Activated T-cell treated with anti-CD3 and anti-CD28 coated beads, Interleukin-2, amount 50 U/mL, for 1 hour (primary cell): Measurements from ENCODE around the gene DDX47.
"Not testable (repeated sequence)": the region's sequence is repeated elsewhere in the genome, so short reads cannot be mapped to it uniquely, and the experiment has no call there.

Experiments
- DNase-seq: peaks from one replicate; pipeline ENCODE4 v3.0.0-alpha.2; 2020

The DDX47 gene

DNA sequence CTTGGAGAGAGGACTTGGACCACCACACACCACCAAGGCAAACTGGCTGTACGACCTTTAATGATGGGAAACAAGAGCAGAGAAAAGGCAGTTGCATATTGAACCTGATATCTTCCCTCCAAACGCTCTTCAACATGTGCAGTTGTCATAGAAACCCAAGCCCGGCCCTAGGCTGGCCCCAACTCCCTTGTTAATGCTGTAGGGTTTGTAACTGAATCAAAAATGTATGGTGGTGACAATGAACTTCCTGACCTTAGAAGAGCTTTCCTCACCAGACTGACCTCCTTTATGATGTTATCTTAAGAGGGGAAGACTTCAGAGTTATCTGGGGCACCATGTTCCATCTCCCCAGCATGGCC, 15.4 kb upstream of the DDX47 start:
- DNase-seq = no peak

DNA sequence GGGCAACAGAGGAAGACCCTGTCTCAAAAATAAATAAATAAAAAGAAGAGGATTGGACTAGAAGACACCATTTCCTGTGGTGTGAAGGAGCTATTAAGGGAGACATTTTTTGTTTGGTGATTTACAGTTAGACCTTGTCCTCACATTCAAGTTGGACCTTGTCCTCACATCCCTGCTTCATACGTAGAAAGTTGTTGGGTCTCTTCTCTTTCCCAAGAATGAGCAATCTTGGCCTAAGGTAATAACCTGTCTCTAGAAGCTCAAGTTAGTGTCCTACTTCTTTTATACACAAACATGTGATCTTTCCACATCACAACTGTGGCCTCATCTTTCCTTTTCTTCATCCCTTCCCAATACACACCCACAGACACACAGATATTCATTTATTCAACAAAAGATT, 14.7 kb upstream of the DDX47 start:
- DNase-seq = no peak

DNA sequence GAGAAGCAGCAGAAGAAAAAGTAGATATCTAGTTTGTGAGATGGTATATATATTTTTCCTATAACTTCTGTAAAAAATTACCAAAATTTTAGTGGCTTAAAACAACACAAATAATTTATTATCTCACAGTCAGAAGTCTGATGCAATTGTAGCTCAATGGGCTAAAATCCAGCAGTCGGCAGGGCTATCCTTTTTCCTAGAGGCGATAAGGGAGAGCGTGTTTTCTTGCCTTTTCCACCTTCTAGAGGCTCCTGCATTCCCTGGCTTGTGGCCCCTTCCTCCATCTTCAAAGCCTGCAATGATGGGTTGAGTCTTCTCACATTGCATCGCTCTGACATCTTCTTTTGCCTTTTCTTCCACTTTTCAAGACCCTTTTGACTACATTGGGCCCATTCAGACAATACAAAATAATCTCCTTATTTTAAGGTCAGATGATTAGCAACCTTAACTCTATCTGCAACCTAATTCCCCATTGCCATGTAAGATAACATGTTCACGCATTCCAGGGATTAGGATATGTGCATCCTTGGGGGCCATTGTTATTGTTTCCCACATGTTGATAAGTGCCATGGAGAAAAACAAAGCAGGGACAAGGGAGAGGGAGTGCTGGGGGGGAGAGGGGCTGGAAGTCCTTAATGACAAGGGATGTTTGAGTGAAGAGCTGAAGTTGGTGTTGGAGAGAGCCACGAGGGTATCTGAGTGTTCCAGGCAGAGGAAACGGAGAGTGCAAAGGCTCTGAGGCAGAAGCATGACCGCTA, 13.8 kb upstream of the DDX47 start:
- DNase-seq = no peak

DNA sequence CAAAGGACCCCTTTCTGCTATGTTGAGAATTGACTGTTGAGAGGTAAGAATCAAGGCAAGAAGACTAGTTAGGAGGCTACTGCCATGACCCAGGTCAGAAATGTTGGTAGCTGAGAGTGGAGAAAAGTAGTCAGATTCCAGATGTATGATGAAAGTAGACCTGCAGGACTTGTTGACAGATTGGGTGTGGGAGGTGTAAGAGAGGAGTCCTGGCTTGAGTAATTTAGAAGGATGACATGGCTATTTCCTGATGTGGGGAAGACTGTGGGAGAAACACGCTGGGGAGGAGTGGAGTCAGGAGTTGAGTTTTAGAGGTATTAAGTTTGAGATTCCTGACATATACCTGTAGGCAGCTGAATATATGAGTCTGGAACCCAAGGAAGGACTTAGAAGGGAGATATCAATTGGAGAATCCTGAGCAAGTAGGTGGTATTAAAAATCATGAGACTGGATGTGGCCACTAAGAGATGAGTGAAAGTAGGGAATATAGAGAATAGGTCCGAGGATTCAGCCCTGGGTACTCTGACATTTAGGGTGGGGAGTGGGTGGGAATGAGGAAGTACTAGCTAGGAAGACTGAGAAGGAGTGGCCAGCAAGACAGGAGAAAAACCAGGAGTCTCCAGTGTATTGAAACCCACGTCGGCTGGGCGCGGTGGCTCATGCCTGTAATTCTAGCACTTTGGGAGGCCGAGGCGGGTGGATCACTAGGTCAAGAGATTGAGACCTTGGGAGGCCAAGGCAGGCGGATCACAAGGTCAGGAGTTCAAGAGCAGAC, 12.6 kb upstream of the DDX47 start:
- DNase-seq = no peak

DNA sequence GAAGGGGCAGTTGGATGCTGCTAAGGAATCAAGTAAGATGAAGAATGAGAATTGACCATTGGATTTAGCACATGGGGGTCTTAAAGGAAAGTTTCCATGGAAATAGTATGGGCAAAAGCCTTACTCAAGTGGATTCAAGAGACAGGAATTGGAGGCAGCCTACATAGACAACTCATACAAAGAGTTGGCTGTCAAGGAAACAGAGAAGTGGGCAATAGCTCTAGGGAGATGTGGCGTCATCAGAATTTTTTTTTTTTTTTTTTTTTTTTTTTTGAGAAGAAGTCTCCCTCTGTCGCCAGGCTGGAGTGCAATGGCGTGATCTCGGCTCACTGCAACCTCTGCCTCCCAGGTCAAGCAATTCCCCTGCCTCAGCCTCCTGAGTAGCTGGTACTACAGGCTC, 11.5 kb upstream of the DDX47 start:
- not testable (repeated sequence) for DNase-seq

DNA sequence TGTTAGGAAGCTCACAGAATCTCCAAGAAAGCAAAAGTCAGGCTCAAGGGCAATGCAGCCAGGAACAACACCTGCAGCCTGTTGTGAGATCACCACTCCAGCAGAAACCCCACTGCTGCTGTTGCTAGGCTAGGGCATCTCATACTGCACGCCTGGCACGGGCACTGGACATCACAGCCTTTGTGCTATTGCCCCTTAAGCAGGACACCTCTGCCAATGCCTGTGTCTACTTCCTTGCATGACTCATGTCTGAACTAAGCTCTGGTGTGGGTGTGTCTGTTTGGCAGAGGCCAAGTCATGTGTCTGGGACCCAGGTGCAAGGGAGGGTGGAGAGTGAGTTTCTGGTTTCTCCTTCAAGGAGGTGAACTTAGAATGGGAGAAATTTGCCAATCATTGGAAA, 10.0 kb upstream of the DDX47 start:
- peak; percentile 25 for DNase-seq

DNA sequence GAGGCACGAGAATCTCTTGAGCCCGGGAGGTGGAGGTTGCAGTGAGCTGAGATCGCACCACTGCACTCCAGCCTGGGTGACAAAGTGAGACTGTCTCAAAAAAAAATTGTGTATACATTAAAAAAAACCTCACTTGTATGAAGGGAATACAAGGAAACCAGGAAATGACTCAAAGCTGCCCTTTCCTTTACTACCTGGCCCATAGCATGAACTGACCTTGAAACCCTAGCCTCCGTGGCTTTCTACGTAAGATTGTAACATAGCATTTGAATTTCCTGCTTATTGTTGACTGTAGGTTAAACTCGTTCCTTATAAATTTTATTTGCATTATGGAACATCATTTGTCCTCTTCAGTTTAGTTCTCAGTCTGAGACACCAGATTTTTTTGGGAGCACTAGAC, 9.1 kb upstream of the DDX47 start:
- DNase-seq = no peak

DNA sequence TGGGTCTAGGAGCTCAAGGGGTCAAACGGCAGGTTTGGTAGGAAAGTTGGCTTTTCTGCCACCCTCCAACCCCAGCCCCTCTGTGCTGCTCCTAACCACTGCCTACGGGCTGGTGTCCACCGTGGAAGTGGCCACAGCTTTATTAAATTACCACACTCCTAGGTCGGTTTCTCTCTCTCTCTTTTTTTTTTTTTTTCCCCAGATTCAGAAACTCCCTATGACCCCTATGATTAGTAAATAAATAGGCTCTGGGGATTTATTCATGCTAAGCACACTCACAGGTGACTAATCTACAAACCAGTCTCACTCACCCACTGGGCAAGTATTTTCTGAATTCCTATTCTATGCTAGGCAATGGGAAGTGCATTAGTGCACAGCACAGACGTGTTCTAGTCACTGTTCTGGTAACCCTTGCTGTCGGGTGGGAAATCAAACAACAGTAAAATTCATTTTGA, 8.7 kb upstream of the DDX47 start:
- no peak for DNase-seq

DNA sequence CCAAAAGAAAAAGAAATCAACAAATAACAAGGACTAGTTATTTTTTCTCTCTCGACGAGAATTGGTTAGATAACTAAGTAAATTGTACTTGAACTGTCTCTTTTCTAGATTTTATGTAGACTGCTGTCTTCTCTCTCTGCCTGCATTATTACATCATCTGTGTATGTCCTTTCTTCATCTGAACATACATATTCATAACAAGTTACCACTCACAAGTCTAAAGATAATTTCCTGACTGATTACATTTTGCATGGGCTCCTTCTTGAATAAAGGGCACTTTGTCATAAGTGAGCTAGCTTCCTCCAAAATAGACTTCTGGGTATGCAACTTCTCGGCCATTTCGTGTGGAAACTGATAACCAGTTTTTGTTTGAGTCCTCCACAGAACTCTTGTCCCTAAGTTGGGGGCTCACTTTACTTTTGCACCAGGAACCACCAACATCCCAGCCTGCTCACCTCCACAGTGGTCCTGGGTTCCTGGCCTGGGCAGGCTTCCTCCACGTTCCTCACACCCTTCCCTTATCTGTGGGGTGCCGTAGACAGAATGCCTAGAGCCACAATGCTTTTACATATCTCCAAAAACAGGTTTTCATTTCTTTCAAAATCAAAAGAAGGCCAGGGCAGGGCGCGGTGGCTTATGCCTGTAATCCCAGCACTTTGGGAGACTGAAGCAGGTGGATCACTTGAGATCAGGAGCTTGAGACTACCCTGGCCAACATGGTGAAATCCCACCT, 6.2 kb upstream of the DDX47 start:
- no peak for DNase-seq

DNA sequence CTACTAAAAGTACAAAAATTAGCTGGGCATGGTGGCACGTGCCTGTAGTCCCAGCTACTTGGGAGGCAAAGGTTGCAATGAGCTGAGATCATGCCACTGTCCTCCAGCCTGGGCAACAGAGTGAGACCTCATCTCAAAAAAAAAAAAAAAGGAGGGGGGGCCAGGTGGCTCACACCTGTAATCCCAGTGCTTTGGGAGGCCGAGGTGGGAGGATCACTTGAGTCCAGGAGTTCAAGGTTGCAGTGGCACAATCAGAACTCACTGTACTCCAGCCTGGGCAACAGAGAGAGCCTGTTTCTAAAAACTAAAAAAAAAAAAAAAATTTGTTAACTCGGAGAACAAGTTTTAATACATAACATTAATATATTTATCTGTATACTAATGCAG, 5.6 kb upstream of the DDX47 start:
- not testable (repeated sequence) for DNase-seq

DNA sequence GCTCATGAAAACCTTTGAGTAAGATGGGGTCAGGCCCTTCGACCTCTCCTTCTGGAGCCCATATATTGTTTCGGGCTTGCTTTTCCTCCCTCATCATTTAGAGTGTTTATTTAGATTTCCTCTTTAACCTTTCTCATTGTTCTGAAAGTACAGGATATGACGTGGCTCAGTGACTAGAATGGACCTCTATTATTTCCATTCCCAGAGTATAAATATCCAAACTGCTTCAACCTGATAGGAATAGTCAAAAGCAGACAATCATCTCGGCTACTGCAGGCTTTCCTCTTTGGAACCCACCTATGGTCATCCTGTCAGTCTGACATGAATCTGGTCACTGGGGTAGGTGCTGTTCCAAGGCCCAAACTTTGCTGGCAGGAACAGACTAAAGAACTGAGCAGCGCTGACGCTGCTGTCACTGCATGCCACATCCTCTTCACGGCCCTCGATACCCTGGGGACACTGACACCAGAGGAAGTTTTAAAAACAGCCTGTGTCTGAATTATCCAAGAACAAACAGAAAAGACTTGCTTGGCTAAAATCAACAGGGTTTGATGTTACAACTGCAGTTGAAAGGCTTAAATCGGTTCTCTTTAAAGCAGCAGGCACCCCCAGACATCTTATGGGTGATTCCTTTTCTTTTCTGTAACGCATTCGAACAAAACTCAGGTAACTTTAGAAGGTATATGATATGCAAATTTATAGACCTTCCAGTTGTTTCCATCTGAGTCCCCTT, 5.0 kb upstream of the DDX47 start:
- DNase-seq = peak; percentile 63

DNA sequence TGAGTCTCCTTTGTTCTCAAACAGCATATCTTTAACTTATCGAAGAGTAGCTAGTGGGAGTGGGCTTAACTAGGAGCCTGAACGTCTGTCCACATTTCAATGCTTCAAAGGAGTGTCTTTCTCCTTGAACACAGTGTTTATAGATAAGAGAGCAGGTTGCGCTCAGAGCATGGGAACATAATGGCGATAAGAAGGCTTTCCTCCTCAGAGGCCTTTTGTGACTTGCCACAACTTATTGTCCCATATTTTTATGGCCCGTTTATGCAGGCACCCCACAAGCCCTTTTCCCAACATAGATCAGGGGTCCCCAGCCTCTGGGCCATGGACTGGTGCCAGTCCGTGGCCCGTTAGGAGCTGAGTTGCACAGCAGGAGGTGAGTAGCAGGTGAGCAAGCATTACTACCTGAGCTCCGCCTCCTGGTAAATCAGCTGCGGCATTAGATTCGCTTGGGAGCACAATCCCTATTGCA, 2.6 kb upstream of the DDX47 start:
- no peak for DNase-seq

DNA sequence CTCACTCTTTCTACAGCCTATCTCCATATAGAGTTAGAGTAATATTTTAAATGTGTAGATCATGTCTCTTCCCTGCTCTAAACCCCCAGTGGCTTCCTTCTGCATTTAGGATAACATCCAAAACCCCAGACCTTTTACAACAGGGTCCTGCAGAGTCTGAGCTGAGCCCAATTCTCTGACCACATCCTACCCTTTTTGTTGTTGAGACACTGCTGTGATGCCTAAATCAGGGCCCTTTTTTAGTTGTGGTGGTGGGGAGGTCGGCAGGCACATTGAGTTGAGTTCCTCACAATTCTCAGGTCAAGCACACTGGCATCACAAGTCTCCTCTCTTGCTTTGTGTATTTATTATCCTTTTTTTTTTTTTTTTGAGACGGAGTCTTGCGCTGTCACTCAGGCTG, 1.8 kb upstream of the DDX47 start:
- DNase-seq = no peak

DNA sequence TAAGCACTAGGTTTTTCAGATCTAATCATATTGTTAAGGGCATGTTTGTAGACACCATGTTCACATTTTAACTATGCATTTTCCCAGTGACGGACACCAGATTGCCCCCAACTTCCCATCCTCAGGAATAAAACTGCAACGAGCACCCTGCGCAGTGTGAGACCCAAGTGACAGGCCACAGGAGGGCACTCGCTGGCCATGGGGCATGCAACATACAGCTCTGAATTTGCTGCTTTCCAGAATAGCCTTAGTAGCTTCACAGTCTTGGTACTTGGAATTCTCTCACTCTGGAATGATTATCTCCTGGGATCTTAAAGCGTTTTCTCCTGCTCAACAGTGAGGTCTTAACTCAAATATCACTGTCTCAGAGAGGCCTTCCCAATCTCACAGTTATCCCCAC, 972 bp upstream of the DDX47 start:
- DNase-seq = no peak

DNA sequence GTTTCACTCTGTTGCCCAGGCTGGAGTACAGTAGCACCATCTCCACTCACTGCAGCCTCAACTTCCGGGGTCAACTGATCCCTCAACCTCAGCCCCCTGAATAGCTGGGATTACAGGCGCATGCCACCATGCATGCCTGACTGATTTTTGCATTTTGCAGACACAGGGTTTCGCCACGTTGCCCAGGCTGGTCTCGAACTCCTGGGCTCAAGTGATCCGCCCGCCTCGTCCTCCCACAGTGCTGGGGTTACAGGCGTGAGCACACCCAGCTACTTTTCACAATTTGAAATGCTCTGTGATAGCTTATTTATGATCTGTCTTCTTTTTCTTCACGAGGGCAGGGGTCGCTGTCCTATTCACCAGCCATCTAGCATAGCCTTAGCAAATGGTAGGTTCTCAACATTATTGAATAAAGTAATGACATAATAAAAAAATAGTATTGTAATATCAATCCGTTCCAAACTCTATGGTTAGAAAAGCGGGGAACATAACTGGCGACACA, 477 bp upstream of the DDX47 start:
- DNase-seq = no peak

DNA sequence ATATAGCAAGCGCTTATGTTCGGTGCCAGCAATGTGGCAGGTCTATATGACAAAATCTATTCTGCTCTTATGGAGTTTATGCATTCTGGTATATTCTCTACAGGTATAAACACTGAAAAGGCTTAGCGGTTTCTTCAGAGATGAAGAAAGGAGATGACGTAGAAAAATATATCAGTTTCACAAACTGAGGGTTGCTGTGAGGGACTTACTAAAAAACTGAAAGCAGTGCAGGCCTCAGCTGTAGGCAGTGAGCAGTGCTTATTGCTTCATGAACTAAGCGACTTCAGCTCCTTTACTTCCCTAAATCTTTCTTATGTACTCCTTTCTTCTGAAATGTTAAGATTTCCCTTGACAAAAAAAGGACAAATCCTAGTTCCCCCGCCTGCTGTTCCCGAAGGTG, 4.5 kb downstream of the DDX47 start:
- DNase-seq = no peak

DNA sequence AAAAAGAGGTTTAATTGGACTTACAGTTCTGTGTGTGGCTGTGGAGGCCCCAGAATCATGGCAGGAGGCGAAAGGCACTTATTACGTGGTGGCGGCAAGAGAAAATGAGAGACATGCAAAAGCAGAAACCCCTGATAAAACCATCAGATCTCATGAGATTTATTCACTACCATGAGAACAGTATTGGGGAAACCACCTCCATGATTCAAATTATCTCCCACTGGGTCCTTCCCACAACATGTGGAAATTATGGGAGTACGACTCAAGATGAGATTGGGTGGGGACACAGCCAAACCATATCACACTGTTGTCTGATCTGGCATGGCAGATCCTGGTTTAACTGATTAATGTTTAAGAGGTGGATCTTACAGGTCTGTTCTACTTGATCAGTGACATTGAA, 5.6 kb downstream of the DDX47 start:
- DNase-seq = no peak

DNA sequence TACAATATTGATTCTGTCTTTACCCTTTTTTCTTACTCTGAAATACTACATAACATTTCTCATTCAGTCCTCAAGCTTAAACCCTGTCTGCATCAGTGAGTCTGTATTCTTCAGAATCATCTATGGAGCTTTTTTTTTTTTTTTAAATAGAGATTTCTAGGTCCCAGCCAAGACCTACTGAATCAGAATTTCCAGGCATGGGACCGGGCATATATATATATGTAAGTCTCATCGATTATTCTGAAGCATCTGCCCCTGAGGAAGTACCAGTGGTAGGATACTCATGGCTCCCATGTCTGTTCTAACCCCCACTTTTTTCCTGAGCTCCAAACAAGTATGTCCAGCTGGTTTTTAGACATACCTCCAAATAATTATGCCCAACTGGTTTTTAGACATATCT, 6.1 kb downstream of the DDX47 start:
- no peak for DNase-seq

DNA sequence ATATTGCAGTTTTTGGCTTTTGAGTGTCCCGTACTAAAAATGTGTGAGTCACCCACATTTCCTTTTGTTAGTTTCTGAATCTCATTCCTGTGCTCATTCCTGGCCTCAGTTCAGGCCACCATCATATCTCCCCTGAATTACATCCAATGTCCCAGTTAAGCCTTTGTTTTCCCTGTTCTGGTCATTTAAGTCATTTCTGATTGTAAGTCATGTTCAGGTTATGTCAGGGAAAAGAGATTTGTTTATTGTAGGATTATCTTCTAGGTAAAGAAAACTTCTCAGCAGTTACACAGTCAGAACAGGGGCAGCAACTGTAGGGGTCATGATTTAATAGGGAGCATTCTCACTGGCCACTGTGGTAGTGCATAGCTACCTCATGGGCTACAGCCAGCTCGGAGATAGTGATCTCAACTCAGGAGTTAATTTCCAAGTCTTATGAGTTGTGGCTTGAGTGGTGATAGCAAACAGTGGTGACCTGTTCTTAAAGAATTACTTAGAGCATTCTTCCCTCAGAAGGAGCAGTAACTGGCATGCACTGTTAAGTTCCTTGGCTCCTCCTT, 6.7 kb downstream of the DDX47 start:
- DNase-seq = no peak

DNA sequence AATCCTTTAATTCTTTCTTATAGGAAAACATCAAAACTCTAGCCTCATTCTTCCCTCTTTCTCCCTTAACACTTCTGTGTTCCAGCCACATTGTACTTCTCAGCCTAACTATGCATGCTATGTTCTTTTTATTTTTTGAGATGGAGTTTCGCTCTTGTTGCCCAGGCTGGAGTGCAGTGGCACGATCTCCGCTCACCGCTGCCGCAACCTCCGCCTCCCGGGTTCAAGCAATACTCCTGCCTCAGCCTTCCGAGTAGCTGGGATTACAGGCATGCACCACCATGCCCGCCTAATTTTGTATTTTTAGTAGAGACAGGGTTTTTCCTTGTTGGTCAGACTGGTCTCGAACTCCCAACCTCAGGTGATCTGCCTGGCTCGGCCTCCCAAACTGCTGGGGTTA, 7.2 kb downstream of the DDX47 start:
- not testable (repeated sequence) for DNase-seq

DNA sequence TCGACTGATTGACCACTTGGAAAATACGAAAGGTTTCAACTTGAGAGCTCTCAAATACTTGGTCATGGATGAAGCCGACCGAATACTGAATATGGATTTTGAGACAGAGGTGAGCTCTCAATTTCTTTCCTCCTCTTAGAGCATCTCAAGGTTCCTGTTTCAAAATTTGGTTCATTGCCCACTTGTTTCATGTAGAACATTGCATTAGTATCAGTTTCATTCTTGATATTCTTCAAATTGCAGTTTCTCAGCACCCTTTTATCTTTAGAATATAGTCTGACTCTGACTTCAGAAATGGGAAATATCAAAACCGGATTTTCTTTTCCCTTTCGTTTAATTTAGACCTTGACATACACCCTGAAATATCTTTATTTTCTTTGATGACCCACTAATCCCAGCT, 8.8 kb downstream of the DDX47 start:
- no peak for DNase-seq

DNA sequence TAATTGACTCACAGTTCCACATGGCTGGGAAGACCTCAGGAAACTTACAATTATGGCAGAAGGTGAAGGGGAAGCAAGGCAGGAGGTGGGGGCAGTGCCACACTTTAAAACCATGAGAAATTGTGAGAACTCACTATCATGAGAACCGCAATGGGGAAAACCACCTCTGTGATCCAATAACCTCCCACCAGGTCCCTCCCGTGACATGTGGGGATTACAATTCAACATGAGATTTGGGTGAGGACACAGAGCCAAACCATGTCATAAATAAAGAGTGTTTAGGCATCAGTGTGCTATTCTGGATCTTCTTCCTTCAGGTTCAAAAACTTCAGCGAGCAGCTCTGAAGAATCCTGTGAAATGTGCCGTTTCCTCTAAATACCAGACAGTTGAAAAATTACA, 9.7 kb downstream of the DDX47 start:
- no peak for DNase-seq

DNA sequence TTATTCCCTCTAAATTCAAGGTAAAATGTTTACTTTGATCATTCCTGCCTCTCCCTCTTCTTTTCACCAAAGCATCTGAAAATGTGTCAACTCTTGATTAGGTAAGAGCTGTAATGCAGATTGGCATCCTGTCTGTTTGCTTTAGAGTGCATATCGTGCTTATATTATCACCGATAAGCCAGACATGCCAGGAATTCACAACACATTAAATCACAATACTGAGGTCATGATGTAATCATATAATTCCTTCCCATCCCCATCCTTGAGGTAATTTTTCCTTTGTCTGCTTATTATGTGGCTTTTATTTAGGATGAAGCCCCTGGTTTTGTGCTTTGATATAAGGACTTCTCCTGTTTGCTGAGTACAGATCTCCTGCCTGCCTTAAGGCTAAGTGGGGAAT, 10.2 kb downstream of the DDX47 start:
- DNase-seq = no peak
